HG03457 (cell line): ENCODE data around the gene ANKRD52.
A peak's percentile ranks its signal among the peaks of the same experiment; 100 is the strongest.

Source experiments
- ATAC-seq: cut with Tn5 transposase; IDR thresholded peaks from one replicate; pipeline ENCODE4 v1.9.1; 2021; ENCODE audit warnings: moderate number of reproducible peaks; ENCODE audit not compliant: unreplicated experiment

ANKRD52 gene

DNA sequence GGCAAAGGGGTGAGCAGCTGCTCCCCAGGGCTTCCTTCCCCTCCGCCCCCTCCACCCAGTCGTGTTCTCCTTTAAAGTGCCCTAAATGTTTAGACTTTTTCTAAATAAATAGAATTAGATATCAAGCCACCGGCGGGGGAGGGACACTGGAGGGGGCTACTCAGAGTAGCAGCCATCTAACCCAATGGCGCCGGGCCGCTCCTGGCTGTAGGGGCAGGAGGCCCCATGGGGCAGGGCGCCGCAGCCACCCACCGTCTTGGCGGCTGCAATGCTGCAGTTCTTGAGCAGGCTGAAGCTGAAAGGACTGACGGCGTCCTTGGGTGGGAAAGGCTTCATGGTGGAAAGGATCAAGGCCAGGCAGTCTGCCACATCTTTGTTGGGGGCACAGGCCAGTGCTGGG is 15.2 kb downstream of the ANKRD52 start:
- no peak for ATAC-seq

DNA sequence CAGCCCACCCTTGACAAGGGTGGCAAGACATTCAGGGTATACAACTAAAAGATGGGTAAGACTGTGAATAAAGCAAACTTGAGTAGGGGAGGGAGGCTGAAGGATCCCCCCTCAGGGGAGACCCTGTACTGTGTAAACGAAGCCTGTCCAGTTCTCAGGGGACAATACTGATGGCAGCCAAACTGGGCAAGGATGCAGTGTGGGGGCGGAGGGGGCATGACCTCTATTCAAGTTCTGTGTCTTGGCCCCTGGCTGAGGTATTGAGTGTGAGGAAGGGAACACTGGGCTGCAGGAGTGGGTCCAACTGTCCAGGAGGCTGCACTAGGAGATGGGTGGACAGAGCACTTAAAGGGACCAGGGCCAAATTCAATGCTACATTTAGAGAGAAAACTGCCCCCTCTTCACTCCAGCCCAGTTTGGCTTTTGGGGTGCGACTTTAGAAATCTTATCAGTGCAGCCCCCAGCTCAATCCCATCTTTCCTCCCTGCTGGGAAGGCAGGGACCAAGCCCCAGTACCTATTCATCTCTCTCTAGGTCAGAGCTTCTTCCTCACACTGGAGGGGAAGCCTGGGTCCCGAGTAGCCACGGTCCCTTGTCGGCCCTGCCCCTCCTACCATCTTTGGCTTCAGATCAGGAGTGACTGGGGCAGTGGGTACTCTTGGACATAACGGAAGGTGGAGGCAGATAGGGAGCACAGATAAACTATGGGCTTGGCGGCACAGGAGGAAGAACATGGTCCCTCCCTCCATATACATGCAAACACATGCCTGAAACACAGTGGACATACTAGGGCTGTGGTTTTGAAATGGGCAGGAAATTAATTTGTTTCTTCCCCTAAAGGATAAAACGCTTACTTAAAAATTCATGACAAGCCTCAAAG is 16.5 kb downstream of the ANKRD52 start:
- no peak for ATAC-seq

DNA sequence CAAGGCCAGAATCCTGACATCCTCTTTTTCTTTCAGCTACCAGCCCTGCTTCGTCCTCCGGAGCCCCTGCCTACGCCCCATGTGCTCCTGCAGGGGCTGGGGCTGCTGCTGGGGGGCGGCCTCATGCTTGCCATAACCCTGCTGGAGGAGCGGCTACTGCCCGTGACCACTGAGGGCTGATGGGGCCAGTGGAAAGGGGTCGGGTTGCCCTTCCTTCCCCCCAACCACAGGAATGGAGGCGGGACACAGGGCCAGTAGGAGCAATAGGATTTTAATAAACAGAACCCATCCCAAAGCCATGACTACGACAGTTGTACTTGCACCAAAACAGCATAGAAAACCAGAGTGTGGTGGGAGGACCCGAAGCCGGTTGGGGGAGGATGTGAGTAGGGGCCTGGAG is 20.6 kb downstream of the ANKRD52 start:
- ATAC-seq, result no peak

DNA sequence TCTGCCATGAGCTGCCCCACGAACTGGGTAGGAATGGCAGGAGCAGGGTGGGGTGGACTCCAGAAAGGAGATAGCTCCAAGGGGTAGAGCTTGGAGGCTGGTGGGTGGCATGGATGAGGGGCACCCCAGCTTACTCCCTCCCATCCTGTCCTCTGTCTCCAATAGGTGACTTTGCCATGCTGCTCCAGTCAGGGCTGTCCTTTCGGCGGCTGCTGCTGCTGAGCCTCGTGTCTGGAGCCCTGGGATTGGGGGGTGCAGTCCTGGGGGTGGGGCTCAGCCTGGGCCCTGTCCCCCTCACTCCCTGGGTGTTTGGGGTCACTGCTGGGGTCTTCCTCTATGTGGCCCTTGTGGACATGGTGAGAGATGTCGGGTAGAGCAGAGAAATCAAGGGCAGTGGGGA is 21.2 kb downstream of the ANKRD52 start:
- no peak for ATAC-seq

DNA sequence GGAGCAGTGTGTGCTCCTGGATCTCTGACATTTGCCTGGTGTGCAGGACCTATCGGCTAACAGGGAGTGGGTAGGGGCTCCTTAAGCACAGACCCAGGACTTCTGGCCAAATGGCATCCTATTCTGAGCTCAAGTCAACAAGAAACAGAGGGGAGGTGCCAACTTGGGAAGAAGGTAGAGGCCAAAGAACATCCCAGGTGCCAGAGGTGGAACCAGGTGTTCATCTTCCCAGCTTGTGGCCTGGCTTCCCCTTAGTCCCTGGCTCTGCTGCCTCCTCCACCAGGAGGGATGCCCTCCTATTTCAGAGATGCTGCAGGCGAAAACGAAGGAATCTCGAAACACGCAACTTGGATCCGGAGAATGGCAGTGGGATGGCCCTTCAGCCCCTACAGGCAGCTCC is 22.1 kb downstream of the ANKRD52 start:
- no peak for ATAC-seq

DNA sequence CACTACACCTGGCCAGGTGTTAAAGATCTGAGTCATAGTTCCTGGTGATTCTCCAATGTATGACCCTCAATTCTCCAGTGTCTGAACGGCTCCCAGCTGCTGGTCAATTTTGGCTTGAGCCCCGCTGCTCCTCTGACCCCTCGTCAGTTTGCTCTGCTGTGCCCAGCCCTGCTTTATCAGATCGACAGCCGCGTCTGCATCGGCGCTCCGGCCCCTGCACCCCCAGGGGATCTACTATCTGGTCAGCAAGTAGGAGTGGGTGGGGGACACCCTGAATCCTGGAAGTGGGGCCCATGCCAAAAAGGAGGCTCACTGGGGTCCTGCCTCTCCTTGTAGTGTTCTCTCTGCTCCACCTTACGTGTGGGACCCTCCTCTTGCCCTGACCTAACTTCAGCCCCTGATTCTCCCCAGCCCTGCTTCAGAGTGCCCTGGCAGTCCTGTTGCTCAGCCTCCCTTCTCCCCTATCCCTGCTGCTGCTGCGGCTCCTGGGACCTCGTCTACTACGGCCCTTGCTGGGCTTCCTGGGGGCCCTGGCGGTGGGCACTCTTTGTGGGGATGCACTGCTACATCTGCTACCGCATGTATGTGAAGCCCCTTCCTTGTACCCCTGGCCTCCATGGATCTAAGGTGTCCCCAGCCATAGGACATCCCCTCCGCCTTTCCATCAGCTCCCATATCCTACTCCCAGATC is 23.3 kb downstream of the ANKRD52 start:
- no peak for ATAC-seq

DNA sequence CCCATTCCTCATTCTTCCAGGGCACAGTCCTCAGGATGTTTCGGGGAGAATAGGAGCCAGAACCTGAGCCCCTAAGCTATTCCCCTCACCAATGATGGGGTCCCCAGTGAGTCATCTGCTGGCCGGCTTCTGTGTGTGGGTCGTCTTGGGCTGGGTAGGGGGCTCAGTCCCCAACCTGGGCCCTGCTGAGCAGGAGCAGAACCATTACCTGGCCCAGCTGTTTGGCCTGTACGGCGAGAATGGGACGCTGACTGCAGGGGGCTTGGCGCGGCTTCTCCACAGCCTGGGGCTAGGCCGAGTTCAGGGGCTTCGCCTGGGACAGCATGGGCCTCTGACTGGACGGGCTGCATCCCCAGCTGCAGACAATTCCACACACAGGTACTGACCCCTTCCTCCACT is 27.0 kb downstream of the ANKRD52 start:
- ATAC-seq, result no peak

DNA sequence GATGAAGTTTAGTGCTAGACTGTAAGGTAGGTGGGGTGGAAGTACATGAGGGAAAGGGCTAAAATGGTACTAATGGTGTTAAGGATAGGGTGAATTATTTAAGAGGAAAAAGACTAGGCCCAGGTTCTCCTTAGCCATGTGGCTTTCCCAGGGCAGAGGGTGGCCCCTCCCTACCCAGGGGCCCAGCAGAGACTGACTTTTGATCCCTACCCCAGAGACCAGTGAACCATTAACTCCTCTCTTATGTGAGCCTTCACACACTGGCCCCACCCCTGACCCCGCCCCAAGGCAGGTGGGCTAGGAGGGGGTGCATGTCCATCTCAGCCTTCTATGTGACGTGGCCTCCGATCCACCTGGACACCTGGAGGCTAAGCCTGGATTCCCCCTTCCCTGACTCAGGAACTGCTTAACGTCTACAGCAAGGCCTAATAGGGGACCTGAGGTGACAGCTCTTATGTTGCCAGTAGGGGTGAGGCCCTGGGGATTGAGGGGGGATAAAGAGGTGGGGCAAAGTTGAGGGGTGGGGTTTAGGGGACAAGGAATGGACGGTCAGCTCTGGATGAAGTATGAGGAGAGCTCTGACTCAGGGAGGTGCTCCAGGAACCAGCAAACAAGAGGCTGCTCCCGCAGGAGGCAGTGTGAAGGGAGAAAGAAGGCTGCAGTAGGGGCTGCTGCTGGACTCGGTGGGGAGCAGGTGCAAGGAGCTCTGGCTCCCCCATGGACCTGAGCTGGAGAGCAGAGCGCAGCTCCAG is 27.6 kb downstream of the ANKRD52 start:
- ATAC-seq, result no peak

DNA sequence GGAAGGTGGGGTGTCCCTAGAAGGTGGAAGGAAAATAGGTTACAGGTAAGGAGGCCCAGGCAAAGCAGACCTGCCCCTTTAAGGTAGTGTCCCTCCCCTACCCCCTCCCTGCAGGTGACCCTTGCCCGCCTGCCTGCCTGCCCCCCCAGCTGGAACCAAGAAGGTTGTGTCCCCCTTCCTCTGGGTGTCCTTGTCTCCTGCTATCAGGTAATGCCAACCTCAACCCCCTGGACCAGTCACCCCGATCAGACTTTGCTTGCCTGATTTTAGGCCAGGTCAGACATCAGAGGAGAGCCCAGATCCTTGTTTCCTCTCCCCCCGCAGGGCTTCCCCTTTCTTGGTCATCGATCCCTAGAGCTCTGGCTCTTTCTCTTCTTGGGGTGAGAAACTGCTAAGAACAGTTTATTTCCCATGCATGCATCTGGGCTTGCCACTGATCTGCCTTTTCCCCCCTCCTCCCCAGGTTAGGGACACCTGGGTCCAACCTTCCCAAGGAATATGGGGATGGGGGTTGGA is 28.2 kb downstream of the ANKRD52 start, which contains the start of gene SLC39A5:
Gene SLC39A5, plus strand, starts transcription at position 136 of the 516 bp plus-strand sequence. CDS start 1,224 bp downstream, outside the sequence.
- no peak for ATAC-seq

DNA sequence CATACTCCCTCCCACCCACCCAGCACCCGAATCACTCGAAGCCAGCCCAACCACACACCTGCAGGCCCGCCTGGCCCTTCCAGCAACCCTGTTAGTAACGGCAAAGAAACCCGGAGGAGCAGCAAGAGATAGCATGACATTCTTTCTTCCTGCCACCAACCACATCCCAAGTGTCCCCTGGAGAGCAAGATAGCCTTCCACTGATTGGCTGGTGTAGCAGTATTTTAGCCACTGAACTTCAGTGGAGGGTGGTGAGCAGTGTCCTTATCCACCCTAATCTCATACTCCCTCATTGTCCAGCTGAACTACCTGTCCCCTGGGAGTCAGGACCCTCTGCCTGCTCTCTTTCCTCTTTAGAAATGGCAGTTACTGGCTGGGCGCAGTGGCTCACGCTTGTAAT is 29.1 kb downstream of the ANKRD52 start:
- ATAC-seq, result no peak

DNA sequence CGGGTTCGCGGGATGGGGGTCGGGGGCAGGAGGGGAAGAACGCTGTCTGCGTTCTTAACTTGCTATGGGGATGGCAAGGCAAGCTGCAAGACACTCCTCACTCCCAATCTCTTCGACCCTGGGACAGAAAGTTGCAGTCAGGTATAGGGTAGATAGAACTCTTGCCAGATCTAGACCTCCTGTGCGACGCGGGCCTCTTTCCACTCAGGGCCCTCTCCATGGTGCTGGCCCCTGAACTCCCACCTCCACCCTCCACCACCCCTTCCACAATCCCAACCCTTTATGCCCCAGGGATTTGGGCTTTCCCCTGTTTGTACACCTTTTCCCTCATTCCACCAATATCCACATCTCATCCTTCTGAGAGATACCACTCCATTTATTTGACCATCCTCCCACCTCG is 33.2 kb downstream of the ANKRD52 start:
- no peak for ATAC-seq

DNA sequence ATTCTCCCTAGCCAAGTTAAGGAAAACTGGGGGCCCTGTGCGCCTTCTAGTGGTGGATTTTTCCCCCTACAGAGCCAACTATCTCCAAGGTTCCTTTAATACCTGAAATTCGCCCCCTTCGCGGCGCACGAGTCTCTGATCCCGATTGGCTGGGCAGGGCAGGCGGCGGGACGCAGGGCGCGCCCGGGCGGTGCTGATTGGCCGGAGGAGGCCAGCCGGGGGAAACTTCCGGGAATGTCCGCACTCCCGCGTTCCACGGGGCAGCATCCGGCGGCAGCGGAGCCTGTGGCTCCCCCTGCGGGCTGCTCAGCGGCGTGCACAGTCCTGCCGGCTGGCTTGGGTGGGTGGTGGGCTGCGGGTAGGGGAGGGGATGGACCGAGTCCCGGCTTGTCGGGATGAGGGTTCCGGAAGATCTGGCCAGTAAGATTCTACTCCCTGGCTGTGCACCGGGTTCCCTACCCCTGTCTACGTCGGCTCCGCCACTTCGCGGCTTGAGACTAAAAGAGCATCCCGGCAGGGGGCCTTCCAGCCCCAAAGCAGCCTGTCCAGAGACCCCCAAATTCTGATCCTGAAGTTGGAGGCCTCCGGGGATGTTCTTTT is 34.0 kb downstream of the ANKRD52 start, which contains the start of gene NABP2:
Gene NABP2, plus strand, starts transcription at position 241 of the 600 bp plus-strand sequence. CDS start 515 bp downstream, outside the sequence.
- ATAC-seq, result peak; percentile 58

DNA sequence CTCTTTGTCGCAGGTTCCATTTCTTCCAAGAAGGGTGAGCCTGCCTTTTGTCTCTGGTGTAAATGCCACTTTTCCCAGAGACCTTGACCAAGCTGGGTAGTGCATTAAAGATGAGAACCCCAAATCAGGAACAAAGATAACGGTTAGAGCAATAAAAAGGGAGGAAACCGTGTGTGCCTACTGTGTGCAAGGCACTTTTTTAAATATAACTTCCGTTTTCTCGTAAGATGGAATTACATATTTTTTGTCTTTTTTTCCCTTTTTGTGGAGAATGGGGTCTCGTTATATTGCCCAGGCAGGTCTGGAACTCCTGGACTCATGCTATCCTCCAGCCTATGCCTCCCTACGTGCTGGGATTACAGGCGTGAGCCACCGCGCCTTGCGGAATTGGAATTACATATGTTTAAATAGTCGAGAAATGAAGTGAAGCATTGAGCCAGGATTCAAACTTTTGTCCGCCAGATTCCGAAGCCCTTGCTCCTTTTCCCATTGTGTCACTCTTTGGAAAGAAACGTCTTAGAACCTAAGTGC is 34.5 kb downstream of the ANKRD52 start:
- ATAC-seq, result no peak

DNA sequence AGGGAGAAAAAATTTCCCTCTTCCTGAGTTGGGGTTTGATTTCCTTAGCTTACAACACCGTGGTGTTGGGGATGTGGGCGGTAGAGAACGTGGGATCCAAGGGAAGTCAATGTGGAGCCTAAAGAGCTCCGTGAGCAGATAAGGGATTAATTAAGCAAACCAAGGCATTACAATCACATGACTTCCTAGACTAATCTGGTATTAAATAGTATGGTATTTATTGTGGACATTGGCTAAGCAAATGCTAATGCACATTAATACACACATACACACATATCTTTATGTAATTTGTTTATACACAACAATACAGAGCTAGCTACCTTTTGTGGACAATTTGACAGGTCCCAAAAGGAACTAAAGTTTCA is 35.7 kb downstream of the ANKRD52 start:
- no peak for ATAC-seq

DNA sequence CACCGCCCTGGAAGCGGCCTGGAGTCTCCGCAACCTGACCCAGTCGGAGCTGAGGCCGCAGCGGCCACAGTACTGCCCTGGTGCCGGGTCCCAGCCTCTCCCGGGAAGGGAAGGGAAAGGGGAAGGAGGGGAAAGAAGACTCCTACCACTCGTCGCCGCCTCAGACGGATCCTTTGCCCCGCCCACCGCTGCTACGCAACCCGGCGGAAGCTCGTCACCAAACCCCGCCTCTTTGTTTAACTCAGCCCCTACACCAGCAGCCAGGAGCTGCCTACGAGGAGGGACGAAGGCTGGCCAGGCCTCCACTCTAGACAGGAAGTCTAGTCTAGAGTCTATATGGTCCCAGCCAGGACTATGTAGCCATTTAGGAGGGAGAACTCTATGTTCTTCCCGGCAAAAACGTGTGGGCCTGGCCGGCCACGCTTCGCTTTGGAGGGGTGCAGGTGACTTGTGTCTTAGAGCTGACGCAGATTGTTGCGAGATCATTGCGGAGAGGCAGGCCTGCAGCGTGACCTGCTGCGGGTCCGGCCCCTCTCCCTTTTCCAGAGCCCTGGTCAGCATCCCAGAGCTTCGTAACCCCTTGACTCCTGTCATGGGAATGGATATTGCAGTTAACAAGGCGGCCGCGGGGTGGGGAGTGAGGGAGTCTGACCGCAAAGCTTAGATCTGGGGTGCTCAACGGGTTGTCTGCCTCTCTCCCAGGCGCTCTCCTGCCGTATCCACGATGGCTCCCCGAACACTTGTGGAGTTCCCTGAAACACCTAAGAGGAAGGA is 36.2 kb downstream of the ANKRD52 start, which contains the start of gene RNF41:
Gene RNF41, minus strand, starts transcription at position 166 of the 774 bp plus-strand sequence. CDS start 7,875 bp downstream, outside the sequence.
- ATAC-seq, result peak; percentile 73

DNA sequence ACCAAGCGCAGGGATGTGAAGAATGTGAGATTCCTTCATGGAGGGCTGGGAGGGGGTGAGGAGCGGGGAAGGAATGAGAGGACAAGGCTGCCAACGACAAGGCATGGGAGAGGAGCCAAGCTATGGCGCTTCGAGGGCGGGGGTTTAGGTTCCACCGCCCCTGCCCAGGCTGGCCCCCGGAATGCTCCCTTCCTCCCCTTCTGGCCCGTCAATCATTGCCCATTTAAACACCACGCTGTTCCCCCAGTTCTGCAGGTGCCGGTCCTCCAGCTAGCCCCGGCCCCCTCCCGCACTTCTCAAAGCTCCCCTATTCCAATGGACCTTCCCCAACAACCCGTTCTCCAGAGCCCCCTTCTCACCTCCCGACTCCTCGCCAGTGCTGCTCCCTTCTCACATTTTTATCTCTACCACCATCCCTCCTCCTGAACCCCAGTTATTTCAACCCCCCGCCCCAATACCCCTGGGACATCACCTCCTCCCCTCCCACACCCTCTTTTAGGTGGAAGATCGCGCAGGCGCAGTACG is 36.9 kb downstream of the ANKRD52 start:
- peak; percentile 18 for ATAC-seq

DNA sequence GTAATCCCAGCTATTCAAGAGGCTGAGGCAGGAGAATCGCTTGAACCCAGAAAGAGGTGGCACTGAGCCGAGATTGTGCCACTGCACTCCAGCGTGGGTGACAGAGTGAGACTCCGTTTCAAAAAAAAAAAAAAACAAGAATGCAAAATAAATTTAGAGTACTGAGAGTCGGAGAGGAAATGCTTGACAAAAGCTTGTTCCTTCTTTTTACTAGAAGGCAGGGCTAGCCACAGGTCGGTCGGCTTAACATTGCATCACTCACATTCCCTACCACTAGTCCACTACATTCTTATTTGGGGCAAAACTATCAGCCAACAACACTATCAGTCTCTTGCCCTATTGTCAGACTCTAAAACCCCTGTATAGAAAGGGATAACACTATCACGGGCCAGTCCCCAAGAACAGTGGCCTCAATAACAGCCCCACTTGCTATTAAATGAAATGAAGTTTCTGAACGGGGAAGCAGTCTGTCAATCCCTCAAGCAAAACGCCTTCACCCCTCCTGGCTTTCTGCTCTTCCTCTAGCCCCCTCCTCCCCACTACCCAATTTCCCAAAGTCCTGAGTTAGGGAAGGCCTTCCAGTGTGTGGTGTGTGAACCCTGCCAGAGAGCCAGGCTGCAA is 37.5 kb downstream of the ANKRD52 start:
- ATAC-seq, result no peak

DNA sequence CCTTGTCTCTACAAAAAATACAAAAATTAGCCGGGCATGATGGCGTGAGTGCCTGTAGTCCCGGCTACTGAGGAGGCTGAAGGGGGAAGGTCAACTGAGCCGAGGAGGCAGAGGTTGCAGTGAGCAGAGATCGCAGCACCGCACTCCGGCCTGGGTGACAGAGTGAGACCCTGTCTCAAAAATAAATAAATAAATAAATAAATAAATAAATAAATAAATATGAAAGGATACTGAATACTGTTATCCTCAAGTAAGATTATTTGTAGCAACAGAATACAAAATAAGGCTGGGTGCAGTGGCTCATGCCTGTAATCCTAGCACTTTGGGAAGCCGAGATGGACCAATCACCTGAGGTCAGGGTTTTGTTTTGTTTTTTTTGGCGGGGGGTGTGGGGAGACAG is 38.3 kb downstream of the ANKRD52 start:
- no peak for ATAC-seq

DNA sequence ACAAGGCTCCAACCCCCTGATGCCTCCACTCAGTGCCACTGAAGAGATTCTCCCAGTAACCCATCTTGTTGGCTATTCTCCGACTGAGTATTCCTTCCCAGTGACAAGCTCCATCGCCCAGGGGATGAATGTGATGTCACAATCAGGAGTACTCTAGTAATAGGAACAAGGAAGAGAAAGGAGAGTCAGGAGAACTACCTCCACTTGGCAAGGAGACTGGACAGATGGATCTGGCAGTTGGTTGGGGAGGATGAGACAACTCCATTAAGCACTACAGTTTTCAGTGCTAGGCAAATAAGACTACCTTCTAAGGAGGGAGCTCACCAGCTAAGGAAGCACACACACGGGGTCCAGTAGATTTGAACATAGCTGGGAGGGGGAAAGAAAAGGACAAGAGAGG is 41.7 kb downstream of the ANKRD52 start:
- no peak for ATAC-seq
